Measurements from ENCODE around the gene GGA3. TPM values are rescaled to one million over a fixed set of nuclear protein-coding genes. Genes with fewer than 3 reads are reported as not detected.

GGA3 gene, protein sequence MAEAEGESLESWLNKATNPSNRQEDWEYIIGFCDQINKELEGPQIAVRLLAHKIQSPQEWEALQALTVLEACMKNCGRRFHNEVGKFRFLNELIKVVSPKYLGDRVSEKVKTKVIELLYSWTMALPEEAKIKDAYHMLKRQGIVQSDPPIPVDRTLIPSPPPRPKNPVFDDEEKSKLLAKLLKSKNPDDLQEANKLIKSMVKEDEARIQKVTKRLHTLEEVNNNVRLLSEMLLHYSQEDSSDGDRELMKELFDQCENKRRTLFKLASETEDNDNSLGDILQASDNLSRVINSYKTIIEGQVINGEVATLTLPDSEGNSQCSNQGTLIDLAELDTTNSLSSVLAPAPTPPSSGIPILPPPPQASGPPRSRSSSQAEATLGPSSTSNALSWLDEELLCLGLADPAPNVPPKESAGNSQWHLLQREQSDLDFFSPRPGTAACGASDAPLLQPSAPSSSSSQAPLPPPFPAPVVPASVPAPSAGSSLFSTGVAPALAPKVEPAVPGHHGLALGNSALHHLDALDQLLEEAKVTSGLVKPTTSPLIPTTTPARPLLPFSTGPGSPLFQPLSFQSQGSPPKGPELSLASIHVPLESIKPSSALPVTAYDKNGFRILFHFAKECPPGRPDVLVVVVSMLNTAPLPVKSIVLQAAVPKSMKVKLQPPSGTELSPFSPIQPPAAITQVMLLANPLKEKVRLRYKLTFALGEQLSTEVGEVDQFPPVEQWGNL
- 10 to 100 TPM; 17.6 to 39.1 (median 22.4) TPM for polyA plus RNA-seq
- long read RNA-seq, donor 1: 0 reads
- long read RNA-seq, donor 2: 0 reads
- long read RNA-seq, donor 3, partial matches to known transcripts: 76 of 77 reads
- long read RNA-seq, donor 3, other reads (novel, unspliced or antisense): 0 of 77 reads
- long read RNA-seq, donor 4: 0 reads
- long read RNA-seq, donor 5: 0 reads
- long read RNA-seq, donor 6, full-length matches to known transcripts: 2 of 2 reads
- long read RNA-seq, donor 6, partial matches to known transcripts: 0 of 2 reads
- long read RNA-seq, donor 6, other reads (novel, unspliced or antisense): 0 of 2 reads
- long read RNA-seq, donor 7, full-length matches to known transcripts: 2 of 2 reads
- long read RNA-seq, donor 7, partial matches to known transcripts: 0 of 2 reads
- long read RNA-seq, donor 7, other reads (novel, unspliced or antisense): 0 of 2 reads
- long read RNA-seq, donor 8: 0 reads
- long read RNA-seq, donor 9: 0 reads
- long read RNA-seq, donor 10, partial matches to known transcripts: 0 of 1 reads
- long read RNA-seq, donor 10, other reads (novel, unspliced or antisense): 0 of 1 reads

GRCh38 chr17:75261336-75262111, at the start of gene GGA3, which contains the start of gene MRPS7:
GGA3 (minus strand) TSS chr17:75261606; CDS start chr17:75261587, 19 bp downstream.
MRPS7 (plus strand) TSS chr17:75261879; CDS start chr17:75261901, 22 bp downstream.
- no peak for FAIRE-seq
- Histone ChIP-seq H3K27ac (ENCODE audit: low read depth in 1 of 3, low read length in 2 of 3) (peak within 1 kb of the TSS; percentile 81 to 99 (median 93)), H3K36me3 (ENCODE audit: control insufficient read depth in 3 of 3, insufficient read depth in 2 of 3, low read depth in 1 of 3, low read length in 3 of 3) (peaks cover 0 to 33% (median 4%) of the 10 kb centered on the region in 3 donors), H3K4me1 (ENCODE audit: control insufficient read depth in 3 of 3, insufficient read depth in 2 of 3, low read depth in 1 of 3, low read length in 2 of 3) (peaks cover 4 to 18% (median 9%) of the 10 kb centered on the region in 3 donors), H3K4me3 (ENCODE audit: low read depth in 1 of 3, low read length in 3 of 3) (peak within 1 kb of the TSS; percentile 84 to 94 (median 93)), H3K27me3 (ENCODE audit: control insufficient read depth in 3 of 3, insufficient read depth in 3 of 3, low read length in 3 of 3) (no peaks in the 10 kb centered on the region), H3K9me3 (ENCODE audit: control insufficient read depth in 2 of 2, insufficient read depth in 1 of 2, low read depth in 1 of 2, low read length in 1 of 2) (no peaks in the 10 kb centered on the region)
- peak; percentile 95 to 98 for DNase-seq
- WGBS, 3 donors: 0 to 1% (median 1%) methylated on average over 56 to 68 of the region's 69 CpGs

DNA sequence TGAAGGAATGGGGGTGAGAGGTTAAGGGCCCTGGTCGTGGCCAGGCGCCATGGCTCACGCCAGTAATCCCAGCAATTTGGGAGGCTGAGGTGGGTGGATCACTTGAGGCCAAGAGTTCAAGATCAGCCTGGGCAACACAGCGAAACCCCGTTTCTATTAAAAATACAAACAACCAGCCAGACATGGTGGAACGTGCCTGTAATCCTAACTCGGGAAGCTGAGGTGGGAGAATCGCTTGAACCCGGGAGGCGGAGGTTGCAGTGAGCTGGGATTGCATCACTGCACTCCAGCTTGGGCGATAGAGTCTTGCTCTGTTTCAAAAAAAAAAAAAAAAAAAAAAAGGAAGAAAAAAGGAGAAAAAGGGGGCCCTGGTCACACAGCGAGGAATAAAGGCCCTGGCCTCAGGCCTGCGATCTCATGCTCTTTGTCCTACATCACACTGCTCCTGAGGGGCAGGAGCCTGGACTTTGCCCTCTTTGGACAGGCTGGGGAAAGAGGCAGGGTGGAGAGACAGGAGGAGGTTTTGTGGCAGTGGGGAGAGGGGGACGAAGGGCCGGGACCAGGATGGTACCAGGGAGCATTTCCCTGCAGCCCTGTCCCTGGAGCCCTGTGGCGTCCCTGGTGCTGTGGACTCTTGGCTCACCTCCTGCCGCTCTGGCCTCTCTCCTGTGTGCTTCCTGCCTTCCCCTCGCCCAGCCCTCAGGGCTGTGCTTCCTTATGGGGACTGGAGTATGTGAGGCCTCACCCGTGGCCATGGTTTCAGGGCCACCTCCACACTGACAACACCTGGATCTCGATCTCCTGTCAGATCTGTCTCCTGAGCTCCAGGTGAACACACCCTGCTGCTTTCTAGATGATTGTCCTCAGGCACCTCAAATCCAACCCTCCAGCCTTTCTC, 47.6 kb upstream of the GGA3 start:
- whole genome bisulfite sequencing, 3 donors: 28 to 57% (median 44%) methylated on average over 17 to 20 of the region's 20 CpGs
- Histone ChIP-seq H3K36me3 (ENCODE audit: control insufficient read depth in 3 of 3, insufficient read depth in 2 of 3, low read depth in 1 of 3, low read length in 3 of 3) (no peaks in the 10 kb centered on the region), H3K9me3 (ENCODE audit: control insufficient read depth in 2 of 2, insufficient read depth in 1 of 2, low read depth in 1 of 2, low read length in 1 of 2) (no peaks in the 10 kb centered on the region), H3K4me3 (ENCODE audit: low read depth in 1 of 3, low read length in 3 of 3) (no peak overlapping the region), H3K4me1 (ENCODE audit: control insufficient read depth in 3 of 3, insufficient read depth in 2 of 3, low read depth in 1 of 3, low read length in 2 of 3) (peaks cover 0 to 19% (median 6%) of the 10 kb centered on the region in 3 donors), H3K27ac (ENCODE audit: low read depth in 1 of 3, low read length in 2 of 3) (peak overlapping the region; percentile 63 to 90 (median 69)), H3K27me3 (ENCODE audit: control insufficient read depth in 3 of 3, insufficient read depth in 3 of 3, low read length in 3 of 3) (no peaks in the 10 kb centered on the region)
- peak; percentile 93 for DNase-seq
- FAIRE-seq: no peak

- no peaks in the 10 kb centered on the region for H3K36me3 ChIP-seq (ENCODE audit: control insufficient read depth in 3 of 3, insufficient read depth in 2 of 3, low read depth in 1 of 3, low read length in 3 of 3)
- no peak for FAIRE-seq
- no peaks in the 10 kb centered on the region for H3K27me3 ChIP-seq (ENCODE audit: control insufficient read depth in 3 of 3, insufficient read depth in 3 of 3, low read length in 3 of 3)
- peak overlapping the region; percentile 43 to 90 (median 69) for H3K27ac ChIP-seq (ENCODE audit: low read depth in 1 of 3, low read length in 2 of 3)
- H3K9me3 ChIP-seq (ENCODE audit: control insufficient read depth in 2 of 2, insufficient read depth in 1 of 2, low read depth in 1 of 2, low read length in 1 of 2): no peaks in the 10 kb centered on the region
- 71 to 81% (median 78%) methylated on average over 12 to 13 of the region's 13 CpGs for WGBS, 3 donors
- no peak overlapping the region for H3K4me3 ChIP-seq (ENCODE audit: low read depth in 1 of 3, low read length in 3 of 3)
- DNase-seq: no peak
- peaks cover 0 to 19% (median 6%) of the 10 kb centered on the region in 3 donors for H3K4me1 ChIP-seq (ENCODE audit: control insufficient read depth in 3 of 3, insufficient read depth in 2 of 3, low read depth in 1 of 3, low read length in 2 of 3)
Measured at GRCh38 chr17:75307957-75308731, 46.7 kb upstream of the GGA3 start.

DNA sequence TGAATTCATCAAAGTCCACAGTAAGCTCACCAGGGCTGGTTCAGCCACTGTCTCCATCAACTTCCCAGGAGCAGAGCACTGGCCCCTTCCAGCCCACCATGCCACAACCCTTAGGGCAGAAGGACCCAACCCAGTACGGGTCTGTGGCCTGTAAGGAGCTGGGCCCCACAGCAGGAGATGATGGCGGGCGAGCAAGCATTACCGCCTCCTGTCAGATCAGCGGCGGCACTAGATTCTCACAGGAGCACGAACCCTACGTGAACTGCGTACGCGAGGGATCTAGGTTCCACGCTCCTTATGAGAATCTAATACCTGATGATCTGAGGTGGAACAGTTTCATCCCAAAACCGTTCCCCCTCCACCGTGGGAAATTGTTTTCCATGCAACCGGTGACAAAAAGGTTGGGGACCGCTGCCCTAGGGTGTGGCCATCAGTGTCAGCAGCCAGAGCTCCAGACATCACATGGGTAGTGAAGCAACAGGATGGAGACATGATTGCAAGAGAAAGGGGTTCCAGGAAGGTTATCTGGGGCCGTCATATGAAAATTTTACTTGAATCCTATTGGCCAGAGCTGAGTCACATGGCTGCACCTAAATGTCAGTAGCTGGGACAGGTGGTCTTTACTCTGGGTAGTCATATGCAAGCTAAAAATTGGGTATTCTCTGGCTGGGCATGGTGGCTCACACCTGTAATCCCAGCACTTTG, 40.2 kb upstream of the GGA3 start:
- Histone ChIP-seq H3K9me3 (ENCODE audit: control insufficient read depth in 2 of 2, insufficient read depth in 1 of 2, low read depth in 1 of 2, low read length in 1 of 2) (no peaks in the 10 kb centered on the region), H3K27ac (ENCODE audit: low read depth in 1 of 3, low read length in 2 of 3) (no peak overlapping the region), H3K4me3 (ENCODE audit: low read depth in 1 of 3, low read length in 3 of 3) (no peak overlapping the region), H3K4me1 (ENCODE audit: control insufficient read depth in 3 of 3, insufficient read depth in 2 of 3, low read depth in 1 of 3, low read length in 2 of 3) (no peaks in the 10 kb centered on the region), H3K27me3 (ENCODE audit: control insufficient read depth in 3 of 3, insufficient read depth in 3 of 3, low read length in 3 of 3) (no peaks in the 10 kb centered on the region), H3K36me3 (ENCODE audit: control insufficient read depth in 3 of 3, insufficient read depth in 2 of 3, low read depth in 1 of 3, low read length in 3 of 3) (no peaks in the 10 kb centered on the region)
- FAIRE-seq (no peak), DNase-seq (no peak)
- 87 to 89% (median 89%) methylated on average over 17 of the region's 17 CpGs for WGBS, 3 donors

- H3K9me3 ChIP-seq (ENCODE audit: control insufficient read depth in 2 of 2, insufficient read depth in 1 of 2, low read depth in 1 of 2, low read length in 1 of 2): no peaks in the 10 kb centered on the region
- H3K36me3 ChIP-seq (ENCODE audit: control insufficient read depth in 3 of 3, insufficient read depth in 2 of 3, low read depth in 1 of 3, low read length in 3 of 3): no peaks in the 10 kb centered on the region
- DNase-seq: no peak
- peaks cover 0 to under 1% (median 0%) of the 10 kb centered on the region in 3 donors for H3K4me1 ChIP-seq (ENCODE audit: control insufficient read depth in 3 of 3, insufficient read depth in 2 of 3, low read depth in 1 of 3, low read length in 2 of 3)
- no peaks in the 10 kb centered on the region for H3K27me3 ChIP-seq (ENCODE audit: control insufficient read depth in 3 of 3, insufficient read depth in 3 of 3, low read length in 3 of 3)
- WGBS, 3 donors: 78 to 87% (median 85%) methylated on average over 9 of the region's 9 CpGs
- no peak for FAIRE-seq
- no peak overlapping the region for H3K4me3 ChIP-seq (ENCODE audit: low read depth in 1 of 3, low read length in 3 of 3)
- no peak overlapping the region for H3K27ac ChIP-seq (ENCODE audit: low read depth in 1 of 3, low read length in 2 of 3)
Measured at GRCh38 chr17:75301049-75301448, 39.6 kb upstream of the GGA3 start.

GRCh38 chr17:75300280-75300679, 38.9 kb upstream of the GGA3 start:
- H3K4me3 ChIP-seq (ENCODE audit: low read depth in 1 of 3, low read length in 3 of 3): no peak overlapping the region
- 76 to 83% (median 77%) methylated on average over 7 of the region's 7 CpGs for WGBS, 3 donors
- no peaks in the 10 kb centered on the region for H3K9me3 ChIP-seq (ENCODE audit: control insufficient read depth in 2 of 2, insufficient read depth in 1 of 2, low read depth in 1 of 2, low read length in 1 of 2)
- no peak for FAIRE-seq
- no peaks in the 10 kb centered on the region for H3K27me3 ChIP-seq (ENCODE audit: control insufficient read depth in 3 of 3, insufficient read depth in 3 of 3, low read length in 3 of 3)
- H3K4me1 ChIP-seq (ENCODE audit: control insufficient read depth in 3 of 3, insufficient read depth in 2 of 3, low read depth in 1 of 3, low read length in 2 of 3): peaks cover 0 to 6% (median 0%) of the 10 kb centered on the region in 3 donors
- DNase-seq: no peak
- H3K36me3 ChIP-seq (ENCODE audit: control insufficient read depth in 3 of 3, insufficient read depth in 2 of 3, low read depth in 1 of 3, low read length in 3 of 3): no peaks in the 10 kb centered on the region
- no peak overlapping the region for H3K27ac ChIP-seq (ENCODE audit: low read depth in 1 of 3, low read length in 2 of 3)
